OCI-LY7 (cell line): ENCODE results near the gene LDLRAP1. TPM values are rescaled to one million over a fixed set of nuclear protein-coding genes. Genes with fewer than 3 reads are reported as not detected.
A peak's percentile ranks its signal among the peaks of the same experiment; 100 is the strongest.

Experiments
- BruUV-seq: library from RNA; stranded (reverse); fragments of 400-500 nt; replicated peaks from 2 replicates; lab custom pipeline; 2021; lab: Mats Ljungman, UMichigan
- CTCF ChIA-PET: fragments of 300-600 bp; sonication (Branson Sonifier 250); formaldehyde crosslinking; loops from one replicate; lab custom pipeline; 2022; ENCODE audit warnings: antibody characterized with exemption; ENCODE audit not compliant: unreplicated experiment; lab: Charles Lee
- POLR2A ChIA-PET: fragments of 300-600 bp; sonication (Branson Sonifier 250); formaldehyde crosslinking; loops from one replicate; lab custom pipeline; 2022; ENCODE audit warnings: antibody characterized with exemption; lab: Charles Lee
- DNase-seq: peaks from one replicate; pipeline ENCODE4 v3.0.0-alpha.2; 2015; ENCODE audit warnings: low spot score
- H2AFZ ChIP-seq: fragments of 200-600 bp; sonication (generic), shearing (Covaris generic); 2 replicates; pipeline ENCODE4 v1.6.1; 2014; ENCODE audit warnings: mild to moderate bottlenecking, antibody characterized with exemption, low read length, moderate library complexity
- H3K27ac ChIP-seq: fragments of 200-600 bp; sonication (generic); 2 replicates; pipeline ENCODE4 v1.5.1; 2014; ENCODE audit warnings: mixed run types, low read depth, mild to moderate bottlenecking, moderate library complexity, low read length, inconsistent platforms; ENCODE audit not compliant: poor library complexity, severe bottlenecking
- H3K36me3 ChIP-seq: fragments of 200-600 bp; sonication (generic); 2 replicates; pipeline ENCODE4 v1.6.1; 2014; ENCODE audit warnings: mild to moderate bottlenecking, antibody characterized with exemption, low read length, moderate library complexity, mixed read lengths; ENCODE audit not compliant: insufficient read depth
- H3K4me1 ChIP-seq: fragments of 200-600 bp; sonication (generic); 2 replicates; pipeline ENCODE4 v1.5.1; 2014; ENCODE audit warnings: mild to moderate bottlenecking, low read length; ENCODE audit not compliant: insufficient read depth, poor library complexity, severe bottlenecking
- H3K4me2 ChIP-seq: fragments of 200-600 bp; sonication (generic); 2 replicates; pipeline ENCODE4 v1.6.1; 2014; ENCODE audit warnings: mild to moderate bottlenecking, low read length
- H3K4me3 ChIP-seq: fragments of 200-600 bp; sonication (generic); 2 replicates; pipeline ENCODE4 v1.5.1; 2014; ENCODE audit warnings: mild to moderate bottlenecking, low read depth, low read length; ENCODE audit not compliant: poor library complexity, severe bottlenecking
- H3K79me2 ChIP-seq: fragments of 200-600 bp; sonication (generic); 2 replicates; pipeline ENCODE4 v1.6.1; 2016; ENCODE audit warnings: low read depth, mild to moderate bottlenecking, low read length, moderate library complexity, mixed read lengths; ENCODE audit not compliant: insufficient read depth
- H3K9me2 ChIP-seq: fragments of 200-600 bp; sonication (generic); 2 replicates; pipeline ENCODE4 v1.6.1; 2016; ENCODE audit warnings: mild to moderate bottlenecking, low read length, mixed read lengths; ENCODE audit not compliant: insufficient read depth
- H3K9me3 ChIP-seq: fragments of 200-600 bp; sonication (generic); 2 replicates; pipeline ENCODE4 v1.6.1; 2014; ENCODE audit warnings: mild to moderate bottlenecking, mixed run types, low read length, mixed read lengths
- H4K20me1 ChIP-seq: fragments of 200-600 bp; sonication (generic); 2 replicates; pipeline ENCODE4 v1.6.1; 2014; ENCODE audit warnings: mild to moderate bottlenecking, antibody characterized with exemption, low read length, moderate library complexity, mixed read lengths; ENCODE audit not compliant: insufficient read depth
- CTCF ChIP-seq: fragments of 200-600 bp; sonication (generic); conservative IDR thresholded peaks from 2 replicates; pipeline ENCODE4 v1.5.1; 2014; ENCODE audit warnings: mild to moderate bottlenecking, antibody characterized with exemption, low read length, moderate library complexity, mixed read lengths
- EZH2phosphoT487 ChIP-seq: fragments of 200-600 bp; sonication (generic); IDR thresholded peaks from 2 replicates; pipeline ENCODE4 v1.6.1; 2018; ENCODE audit warnings: low read depth, borderline replicate concordance, mild to moderate bottlenecking, mixed run types, antibody characterized with exemption, low read length, moderate library complexity, mixed read lengths
- intact Hi-C: fragments of 100-400 bp; cut with micrococcal nuclease; formaldehyde crosslinking; loops from one replicate; pipeline ENCODE4 v1.10.0; 2022; ENCODE audit not compliant: unreplicated experiment
- total RNA-seq, 2 experiments: library from RNA; depleted of rRNA in 1 of 2; stranded (reverse); fragments of >200 nt in 1 of 2; shearing (Covaris generic) in 1 of 2; gene quantifications; 2 replicates each; pipeline ENCODE4 v1.2.3, GENCODE V29; 2014 to 2022

Gene LDLRAP1
- total RNA-seq, 2 experiments from 2014 or later, result 14.9 to 36.2 TPM

GRCh38 chr1:25544819-25545218 is 1.4 kb downstream of the LDLRAP1 start:
- Histone ChIP-seq H3K27ac (no peak overlapping the region), H3K79me2 (peaks cover 9% of the 10 kb centered on the region; the same call in 1 of the 2 replicates), H3K9me2 (no peaks in the 10 kb centered on the region), H4K20me1 (no peaks in the 10 kb centered on the region), H2AFZ (no peak overlapping the region), H3K4me2 (peak overlapping the region; percentile 80), H3K9me3 (no peaks in the 10 kb centered on the region), H3K4me3 (peak overlapping the region; percentile 84), H3K4me1 (peaks cover 48% of the 10 kb centered on the region), H3K36me3 (no peaks in the 10 kb centered on the region)
- ChIA-PET CTCF (no interaction called here), POLR2A (no interaction called here)
- intact Hi-C loops, result no loop called here
- no TSS peak for BruUV-seq
- no peak for TF ChIP-seq EZH2phosphoT487
- TF ChIP-seq CTCF, result no peak
- DNase-seq, result no peak

- Histone ChIP-seq H3K9me2 (no peaks in the 10 kb centered on the region), H2AFZ (no peak overlapping the region)
These were observed 2.4 kb downstream of the LDLRAP1 start for GRCh38 chr1:25545767-25546166.

More at GRCh38 chr1:25545767-25546166, 2.4 kb downstream of the LDLRAP1 start:
- no peak overlapping the region for H3K27ac ChIP-seq
- H3K4me2 ChIP-seq, result peak overlapping the region; percentile 80
- H3K4me1 ChIP-seq, result peaks cover 57% of the 10 kb centered on the region
- POLR2A ChIA-PET, result interaction anchor here (0.6 to 7.0 kb wide), 2 partner anchors 21 to 393 kb away, joined by 4 to 51 read pairs; no protein-coding TSS in a partner anchor
- BruUV-seq, result no TSS peak
- DNase-seq, result peak; percentile 16
- no peaks in the 10 kb centered on the region for H4K20me1 ChIP-seq
- no peaks in the 10 kb centered on the region for H3K9me3 ChIP-seq
- intact Hi-C loops, result loop anchor here (1.0 kb wide), 1 partner anchor 18 kb away; no protein-coding TSS in a partner anchor
- peaks cover 16% of the 10 kb centered on the region; the same call in 1 of the 2 replicates for H3K79me2 ChIP-seq
- TF ChIP-seq EZH2phosphoT487 (no peak), CTCF (no peak)
- no peaks in the 10 kb centered on the region for H3K36me3 ChIP-seq
- H3K4me3 ChIP-seq, result peak overlapping the region; percentile 84
- CTCF ChIA-PET, result no interaction called here
